A204.1 (cell line): ENCODE results near the gene EMID1.

ENCODE experiments used
- FAIRE-seq: peaks from 2 replicates; lab custom pipeline; 2012; peaks lifted over from hg19 to GRCh38; lab: Jason Lieb, UNC

The EMID1 gene

DNA sequence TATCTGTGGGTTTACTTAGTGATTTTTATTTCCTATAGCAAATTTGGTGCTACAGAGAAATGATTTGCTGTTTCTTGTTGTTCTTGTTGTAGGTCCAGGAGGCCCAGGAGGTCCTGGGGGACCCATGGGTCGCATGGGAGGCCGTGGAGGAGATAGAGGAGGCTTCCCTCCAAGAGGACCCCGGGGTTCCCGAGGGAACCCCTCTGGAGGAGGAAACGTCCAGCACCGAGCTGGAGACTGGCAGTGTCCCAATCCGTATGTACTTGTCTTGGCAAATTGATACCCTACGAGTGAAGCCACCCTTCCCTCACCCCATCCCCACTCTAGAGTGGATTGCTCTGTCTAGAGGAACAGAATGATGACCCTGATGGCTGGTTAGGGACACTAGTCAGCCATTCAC lies 92.9 kb downstream of the EMID1 start:
- FAIRE-seq: no peak

DNA sequence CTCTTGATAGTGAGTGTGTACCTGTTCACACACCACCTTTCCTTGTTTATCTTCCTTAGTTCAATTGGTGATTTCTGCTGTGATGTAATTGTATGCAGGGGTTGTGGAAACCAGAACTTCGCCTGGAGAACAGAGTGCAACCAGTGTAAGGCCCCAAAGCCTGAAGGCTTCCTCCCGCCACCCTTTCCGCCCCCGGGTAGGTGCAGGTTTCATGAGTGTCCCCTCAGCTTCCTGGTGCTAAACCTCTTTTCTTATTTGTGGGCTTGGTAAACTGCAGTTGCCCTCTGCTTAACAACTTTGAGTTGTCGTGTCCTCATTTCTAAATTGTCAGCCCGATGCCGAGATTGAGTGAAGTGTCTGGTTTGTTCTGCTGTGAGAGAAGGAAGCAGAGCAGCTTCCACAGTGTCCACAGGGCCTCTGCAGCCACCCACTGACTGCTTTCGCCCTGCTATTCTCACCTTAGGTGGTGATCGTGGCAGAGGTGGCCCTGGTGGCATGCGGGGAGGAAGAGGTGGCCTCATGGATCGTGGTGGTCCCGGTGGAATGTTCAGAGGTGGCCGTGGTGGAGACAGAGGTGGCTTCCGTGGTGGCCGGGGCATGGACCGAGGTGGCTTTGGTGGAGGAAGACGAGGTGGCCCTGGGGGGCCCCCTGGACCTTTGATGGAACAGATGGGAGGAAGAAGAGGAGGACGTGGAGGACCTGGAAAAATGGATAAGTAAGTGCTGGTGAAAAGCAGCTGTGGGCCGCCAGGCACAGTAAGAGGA lies 93.6 kb downstream of the EMID1 start:
- no peak for FAIRE-seq

DNA sequence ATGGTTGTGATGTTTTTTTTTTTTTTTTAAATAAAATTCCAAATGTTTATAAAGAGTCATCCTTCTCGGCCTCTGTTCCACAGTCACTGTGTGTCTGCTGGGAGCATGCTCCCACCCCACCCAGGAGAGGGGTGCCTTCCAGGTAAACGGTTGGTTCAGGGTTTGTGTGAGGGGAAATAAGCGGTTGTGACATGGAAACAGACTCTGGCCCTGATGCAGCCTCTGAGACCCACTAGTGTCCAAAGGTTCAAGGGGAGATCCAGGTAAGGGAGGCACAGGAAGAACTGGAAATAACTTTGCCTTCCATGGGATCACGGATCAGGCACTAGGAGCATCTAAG lies 94.7 kb downstream of the EMID1 start:
- FAIRE-seq: no peak

DNA sequence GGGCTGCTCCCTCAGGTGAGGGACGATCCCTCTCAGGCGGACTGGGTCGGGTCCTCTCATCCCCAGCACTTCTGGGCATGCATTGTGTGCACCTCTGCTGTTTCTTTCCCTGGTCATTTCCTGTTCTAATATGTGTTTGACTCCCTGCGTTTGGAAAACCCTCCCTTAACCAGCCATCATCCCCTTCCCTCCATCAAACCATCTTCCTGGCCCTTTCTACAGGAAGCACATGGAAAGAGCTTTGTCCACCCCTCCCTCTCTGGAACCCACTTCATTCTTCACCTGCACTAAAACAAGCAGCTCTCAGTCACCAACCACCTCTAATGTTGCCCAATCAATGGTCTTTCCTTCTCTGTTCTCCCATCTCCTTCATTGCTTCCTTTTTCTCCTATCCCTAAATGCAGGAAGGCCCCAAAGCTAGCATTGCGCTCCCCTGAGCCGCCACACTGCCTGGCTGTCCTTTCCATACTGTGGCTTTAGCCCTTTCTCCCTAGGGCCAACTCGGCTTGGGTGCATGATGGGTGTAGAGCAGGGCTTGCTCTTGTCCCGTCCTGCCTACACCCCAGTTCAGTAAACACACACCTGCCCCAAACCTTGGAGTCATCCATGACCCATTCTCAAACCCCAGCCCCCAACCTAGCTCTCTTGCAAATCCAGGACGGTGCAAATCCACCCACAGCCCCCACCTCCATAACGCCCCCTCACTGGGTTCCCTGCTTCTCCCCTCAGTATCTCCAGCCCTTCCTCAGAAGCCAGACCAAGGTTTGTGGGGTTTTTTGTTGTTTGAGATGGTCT lies 95.3 kb downstream of the EMID1 start:
- no peak for FAIRE-seq

DNA sequence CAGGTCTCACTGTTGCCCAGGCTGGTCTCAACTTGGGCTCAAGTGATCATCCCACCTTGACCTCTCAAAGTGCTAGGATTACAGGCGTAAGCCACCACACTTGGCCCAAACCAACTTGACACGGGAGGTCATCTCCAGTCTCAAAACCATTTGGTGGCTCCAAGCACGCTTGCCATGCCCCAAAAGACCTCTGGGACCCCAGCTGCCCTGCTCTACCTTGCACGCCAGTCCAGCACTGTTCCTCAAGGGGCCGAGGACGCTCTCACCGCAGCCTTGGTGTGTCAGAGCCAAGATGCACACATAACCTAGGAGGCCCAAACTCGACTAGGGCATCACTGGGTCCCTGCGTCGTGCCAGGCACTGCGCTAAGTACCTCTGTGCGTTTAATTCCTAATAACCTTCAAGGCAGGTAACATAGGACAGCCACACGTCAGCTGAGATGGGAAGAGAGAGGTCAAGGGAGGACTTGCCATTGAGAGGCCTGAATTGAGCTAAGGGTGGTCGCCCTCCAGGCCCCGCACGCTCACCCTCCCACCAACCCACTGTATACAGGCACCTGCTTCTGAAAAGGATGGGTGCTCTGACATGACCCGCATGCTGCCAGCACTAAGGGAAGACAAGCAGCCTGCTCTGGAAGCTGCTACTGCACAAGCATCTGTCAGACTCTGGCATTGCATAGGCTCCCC lies 96.2 kb downstream of the EMID1 start:
- FAIRE-seq: no peak

DNA sequence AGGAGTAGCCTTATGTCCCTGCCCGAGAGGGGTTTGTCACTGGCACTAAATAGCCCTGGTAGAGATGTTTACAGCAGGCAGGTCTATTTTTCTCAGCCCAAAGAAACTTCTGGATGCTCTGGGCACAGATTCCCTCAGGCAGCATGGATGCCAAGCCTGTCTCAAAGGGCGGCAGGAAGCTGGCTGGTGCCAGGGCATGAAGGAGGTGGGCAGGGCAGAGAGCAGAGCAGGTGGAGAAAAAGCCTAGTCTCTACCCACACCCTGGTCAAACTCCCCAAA lies 96.6 kb downstream of the EMID1 start:
- FAIRE-seq: no peak

DNA sequence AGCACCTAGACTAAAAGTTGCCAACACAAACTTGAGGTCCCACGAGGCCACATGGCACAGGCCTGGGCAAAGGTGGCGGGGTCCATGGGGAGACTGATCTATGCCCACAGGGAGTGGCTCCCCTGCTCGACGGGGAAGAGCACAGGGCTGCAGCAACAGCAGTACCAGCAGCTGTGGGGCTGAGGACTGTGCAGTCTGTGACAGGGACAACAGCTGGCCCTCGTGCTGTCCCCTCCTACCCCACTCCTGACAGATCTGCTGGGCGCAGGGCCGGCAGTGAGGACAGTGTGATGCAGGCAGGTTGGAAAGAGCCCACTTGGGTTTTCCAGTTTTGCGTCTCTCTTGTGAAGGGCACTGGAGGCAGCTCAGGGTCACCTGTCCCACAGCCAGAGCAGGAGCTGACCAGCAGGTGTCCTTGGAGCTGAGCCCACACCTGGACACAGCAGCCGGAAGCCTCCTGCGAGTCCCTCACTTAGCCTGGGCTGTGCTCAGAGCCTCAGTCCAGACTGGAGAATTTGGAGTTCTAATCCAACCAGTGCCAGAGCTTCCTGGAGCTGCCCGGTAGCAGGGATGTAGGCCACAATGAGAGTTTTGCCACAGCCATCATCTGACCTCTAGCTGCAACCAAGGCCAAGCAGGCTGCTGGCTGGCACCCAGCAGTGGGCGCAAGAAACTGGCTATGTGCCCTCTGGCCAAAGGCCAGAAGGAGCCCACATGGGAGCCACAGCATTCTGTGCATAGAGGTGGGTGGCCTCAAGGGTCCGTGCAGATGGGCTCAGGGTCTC lies 97.2 kb downstream of the EMID1 start:
- no peak for FAIRE-seq

DNA sequence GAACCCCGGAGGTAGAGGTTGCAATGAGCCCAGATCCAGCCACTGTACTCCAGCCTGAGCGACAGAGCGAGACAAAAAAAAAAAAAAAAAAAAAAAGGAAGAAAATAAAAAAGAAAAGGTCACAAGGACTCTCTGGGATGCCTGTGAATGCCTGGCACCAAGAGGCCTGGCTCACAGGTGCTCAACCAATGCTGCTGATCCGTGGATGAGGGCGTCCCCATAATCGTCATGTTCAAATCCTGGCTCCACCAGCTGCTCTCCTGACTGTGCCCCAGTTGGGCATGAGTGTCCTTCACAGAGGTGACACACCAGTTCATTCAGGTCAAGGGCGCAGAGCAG lies 100.1 kb downstream of the EMID1 start:
- FAIRE-seq: no peak

DNA sequence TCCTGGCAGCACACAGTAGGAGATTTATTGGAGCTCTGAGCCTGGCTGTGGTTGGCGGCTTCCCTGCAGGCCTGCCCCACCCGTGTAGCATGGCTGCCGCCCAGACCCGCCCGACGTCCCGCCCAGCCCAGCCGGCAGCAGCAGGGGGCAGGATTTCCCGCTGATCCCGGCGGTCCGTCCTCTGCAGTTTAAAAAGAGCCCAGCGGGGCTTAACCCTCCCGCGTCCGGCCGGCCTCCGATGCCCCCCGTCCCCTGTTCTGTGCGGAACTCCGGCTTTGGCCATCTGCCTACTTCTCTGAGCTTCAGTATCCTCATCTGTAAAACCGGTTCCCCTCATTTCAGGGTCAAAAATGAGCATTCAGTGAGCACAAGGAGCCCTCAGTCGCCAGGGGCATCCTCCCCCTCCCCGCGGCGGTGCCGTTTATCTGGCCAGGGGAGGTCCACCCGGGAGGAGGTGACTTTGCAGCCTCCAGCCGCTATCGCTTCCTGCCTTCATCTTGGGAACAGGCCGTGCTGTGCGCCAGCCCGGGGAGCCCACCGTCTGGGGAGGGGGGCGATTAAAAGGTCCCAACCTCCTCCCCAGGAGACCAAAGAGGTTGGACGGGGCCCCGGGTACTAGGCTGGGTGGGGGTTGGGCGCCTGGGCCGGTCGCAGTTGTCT lies 100.6 kb downstream of the EMID1 start, which contains the start of gene GAS2L1:
Gene GAS2L1 (plus strand): TSS at position 476 of the 660 bp plus-strand sequence. CDS start 1,456 bp downstream, outside the sequence.
- no peak for FAIRE-seq

DNA sequence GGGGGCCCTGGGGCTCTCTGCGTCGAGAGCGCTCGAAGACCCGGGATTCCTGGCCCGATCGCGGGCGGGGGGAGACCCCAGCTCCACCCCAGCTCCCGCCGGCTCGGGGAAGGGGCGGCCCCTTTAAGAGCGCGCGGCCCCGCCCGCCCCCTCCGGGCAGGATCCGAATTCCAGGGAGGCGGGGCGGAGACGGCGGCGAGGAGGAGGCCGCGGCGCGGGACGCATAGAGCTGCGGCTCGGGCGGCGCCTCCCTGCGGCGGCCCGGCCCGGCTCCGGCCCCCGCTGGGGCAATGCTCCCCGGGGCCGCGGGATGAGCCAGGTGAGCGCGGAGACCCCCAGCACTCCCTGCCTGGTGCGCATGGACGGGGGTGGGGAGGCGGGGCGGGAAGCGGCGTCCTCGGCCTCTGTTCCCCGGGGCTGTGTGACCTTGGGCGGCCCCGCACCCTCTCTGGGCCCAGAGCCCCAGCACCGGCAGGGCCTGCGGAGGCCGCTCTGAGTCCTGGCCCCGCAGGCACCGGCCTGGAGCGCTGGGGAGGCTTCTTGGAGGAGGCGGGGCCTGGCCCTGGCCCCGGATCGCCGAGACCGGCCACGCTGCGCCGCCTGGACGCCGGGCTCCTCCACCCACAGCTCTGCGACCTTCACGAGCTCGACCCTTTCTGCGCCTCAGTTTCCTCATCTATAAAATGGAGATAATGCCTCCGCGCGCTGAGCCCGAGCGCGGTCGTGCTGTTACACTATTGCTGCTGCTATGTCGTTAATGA lies 101.3 kb downstream of the EMID1 start:
- no peak for FAIRE-seq

DNA sequence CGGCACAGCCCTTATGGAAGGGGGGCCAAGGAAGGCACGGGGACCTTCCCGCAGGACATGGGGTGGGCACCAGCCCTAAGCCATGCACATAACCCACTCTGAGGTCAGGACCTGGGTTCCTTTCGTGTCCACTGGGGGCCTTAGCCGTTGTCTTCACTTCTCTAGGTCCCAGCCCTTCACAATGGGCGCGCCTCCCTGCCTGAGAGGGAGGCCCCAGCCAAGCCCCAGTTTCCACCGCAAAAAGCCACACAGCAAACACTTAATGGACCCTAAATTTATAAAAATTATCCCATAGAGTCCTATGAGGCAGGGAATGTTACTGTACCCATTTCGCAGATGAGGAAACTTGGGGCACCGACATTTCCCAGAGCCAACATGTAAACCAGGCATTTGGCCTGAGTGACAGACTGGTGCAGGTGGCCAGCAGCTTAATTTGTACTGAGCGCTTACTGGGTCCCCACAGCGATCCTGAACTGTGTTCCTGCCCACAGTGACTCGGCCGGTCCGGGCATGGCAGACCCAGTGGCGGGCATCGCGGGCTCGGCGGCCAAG lies 102.0 kb downstream of the EMID1 start:
- no peak for FAIRE-seq

DNA sequence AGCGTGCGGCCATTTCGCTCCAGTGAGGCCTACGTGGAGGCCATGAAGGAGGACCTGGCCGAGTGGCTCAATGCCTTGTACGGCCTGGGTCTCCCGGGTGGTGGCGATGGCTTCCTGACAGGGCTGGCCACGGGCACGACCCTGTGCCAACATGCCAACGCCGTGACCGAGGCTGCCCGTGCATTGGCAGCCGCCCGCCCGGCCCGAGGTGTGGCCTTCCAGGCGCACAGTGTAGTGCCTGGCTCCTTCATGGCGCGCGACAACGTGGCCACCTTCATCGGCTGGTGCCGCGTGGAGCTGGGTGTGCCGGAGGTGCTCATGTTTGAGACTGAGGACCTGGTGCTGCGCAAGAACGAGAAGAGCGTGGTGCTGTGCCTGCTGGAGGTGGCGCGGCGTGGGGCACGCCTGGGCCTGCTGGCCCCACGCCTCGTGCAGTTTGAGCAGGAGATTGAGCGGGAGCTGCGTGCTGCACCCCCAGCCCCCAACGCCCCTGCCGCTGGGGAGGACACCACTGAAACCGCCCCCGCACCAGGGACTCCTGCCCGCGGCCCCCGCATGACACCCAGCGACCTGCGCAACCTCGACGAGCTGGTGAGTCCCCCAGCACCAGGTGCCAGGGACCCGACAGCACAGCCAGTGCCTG lies 102.6 kb downstream of the EMID1 start:
- FAIRE-seq: no peak

DNA sequence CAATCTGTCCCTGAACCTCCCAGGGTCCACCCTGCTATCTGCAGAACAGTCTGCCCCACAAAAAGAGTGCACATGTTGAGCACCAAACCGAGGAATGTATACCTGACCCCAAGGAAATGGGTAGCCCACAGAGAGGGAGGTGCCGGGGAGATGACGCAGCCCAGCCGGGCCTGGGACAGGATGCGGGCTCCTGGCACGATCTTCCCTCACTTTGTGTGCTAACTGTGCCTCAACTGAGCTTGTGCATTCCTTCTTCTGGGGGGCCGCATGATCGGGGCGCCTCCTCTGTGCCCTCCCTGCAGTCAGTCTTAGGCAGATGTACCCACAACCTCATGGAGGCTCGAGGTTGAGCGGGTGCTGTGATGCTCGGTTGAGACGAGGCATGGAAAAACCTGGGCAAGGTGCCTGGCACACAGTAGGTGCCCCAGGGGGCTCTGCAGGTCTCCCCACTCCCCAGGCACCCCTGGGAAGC lies 103.1 kb downstream of the EMID1 start:
- FAIRE-seq: no peak
